Left lung (tissue), 10 donors: ENCODE data around the gene UPP2. TPM values are rescaled to one million over a fixed set of nuclear protein-coding genes. Genes with fewer than 3 reads are reported as not detected.

ENCODE experiments used
- ATAC-seq: fragments of 200-7000 bp; cut with Tn5 transposase; one replicate; pipeline ENCODE4 v1.9.1; 2020; ENCODE audit warnings: moderate library complexity
- DNase-seq, 4 donors: peaks; one replicate each; pipeline ENCODE4 v3.0.0-alpha.2; 2013 to 2020
- H3K27ac ChIP-seq, 2 donors: fragments of 200-600 bp; sonication (generic) in 1 of 2; one replicate each; pipeline versions ENCODE4 v1.5.0 to v1.8.0; 2020 to 2021
- H3K27me3 ChIP-seq, 2 donors: fragments of 200-600 bp; sonication (generic) in 1 of 2; one replicate each; pipeline versions ENCODE4 v1.5.0 to v1.8.0; 2020 to 2021
- H3K36me3 ChIP-seq, 2 donors: fragments of 200-600 bp; sonication (generic) in 1 of 2; one replicate each; pipeline versions ENCODE4 v1.5.0 to v1.8.0; 2020 to 2021
- H3K4me1 ChIP-seq, 2 donors: fragments of 200-600 bp; one replicate each; pipeline ENCODE4 v1.8.0; 2021
- H3K4me3 ChIP-seq, 2 donors: fragments of 200-600 bp; sonication (generic) in 1 of 2; one replicate each; pipeline versions ENCODE4 v1.5.0 to v1.8.0; 2020 to 2021; ENCODE audit warnings: mild to moderate bottlenecking in 1 of 2
- H3K9me3 ChIP-seq, 2 donors: fragments of 200-600 bp; sonication (generic) in 1 of 2; one replicate each; pipeline versions ENCODE4 v1.5.0 to v1.8.0; 2020 to 2021
- intact Hi-C, 2 donors: fragments of 100-400 bp; cut with DNase I; formaldehyde crosslinking; loops; one replicate each; pipeline versions ENCODE4 v1.11.2 to v1.14.2; 2022
- polyA plus RNA-seq, 6 donors: library from polyadenylated mRNA; unstranded; fragments of 120-200 nt; gene quantifications; one replicate each; pipeline ENCODE4 v1.2.1, GENCODE V29; 2013; ENCODE audit not compliant: insufficient read length in 6 of 6
- total RNA-seq, 2 donors: library from RNA; stranded (reverse); fragmentation: NEBNext Ultra II Directional; extraction: Animal tissue kit (Norgen Biotek cat#: 25700); gene quantifications; one replicate each; pipeline ENCODE4 v1.2.1, GENCODE V29; 2021
- TF ChIP-seq, protein P1 (sequence below), 2 donors: fragments of 200-600 bp; sonication (generic) in 1 of 2; IDR thresholded peaks; one replicate each; pipeline versions ENCODE4 v1.5.0 to v1.8.0; 2021; ENCODE audit warnings: antibody characterized with exemption in 2 of 2
- donor health status: DM: no; HTN: yes; CAD: no.
- donor health status: DM: no; HTN: no; CAD: no.

Gene UPP2
- total and polyA plus RNA-seq, 8 donors = 0.14 to 0.93 (median 0.34) TPM; not detected in 2

GRCh38 chr2:158174495-158174894 is 72.8 kb downstream of the UPP2 start:
- intact Hi-C loops = no loop called here
- Histone ChIP-seq H3K4me3 (no peak overlapping the region), H3K36me3 (no peaks in the 10 kb centered on the region), H3K9me3 (no peaks in the 10 kb centered on the region), H3K27me3 (no peaks in the 10 kb centered on the region), H3K27ac (peak overlapping the region in 1 of 2 donors; percentile 48), H3K4me1 (peaks cover 0 to 5% of the 10 kb centered on the region in 2 donors)
- ATAC-seq = no peak
- TF ChIP-seq, protein P1, sequence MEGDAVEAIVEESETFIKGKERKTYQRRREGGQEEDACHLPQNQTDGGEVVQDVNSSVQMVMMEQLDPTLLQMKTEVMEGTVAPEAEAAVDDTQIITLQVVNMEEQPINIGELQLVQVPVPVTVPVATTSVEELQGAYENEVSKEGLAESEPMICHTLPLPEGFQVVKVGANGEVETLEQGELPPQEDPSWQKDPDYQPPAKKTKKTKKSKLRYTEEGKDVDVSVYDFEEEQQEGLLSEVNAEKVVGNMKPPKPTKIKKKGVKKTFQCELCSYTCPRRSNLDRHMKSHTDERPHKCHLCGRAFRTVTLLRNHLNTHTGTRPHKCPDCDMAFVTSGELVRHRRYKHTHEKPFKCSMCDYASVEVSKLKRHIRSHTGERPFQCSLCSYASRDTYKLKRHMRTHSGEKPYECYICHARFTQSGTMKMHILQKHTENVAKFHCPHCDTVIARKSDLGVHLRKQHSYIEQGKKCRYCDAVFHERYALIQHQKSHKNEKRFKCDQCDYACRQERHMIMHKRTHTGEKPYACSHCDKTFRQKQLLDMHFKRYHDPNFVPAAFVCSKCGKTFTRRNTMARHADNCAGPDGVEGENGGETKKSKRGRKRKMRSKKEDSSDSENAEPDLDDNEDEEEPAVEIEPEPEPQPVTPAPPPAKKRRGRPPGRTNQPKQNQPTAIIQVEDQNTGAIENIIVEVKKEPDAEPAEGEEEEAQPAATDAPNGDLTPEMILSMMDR (IDR thresholded peaks at IDR 0.05) = no peak
- no peak for DNase-seq

GRCh38 chr2:158174956-158175355 is 73.3 kb downstream of the UPP2 start:
- H3K36me3 ChIP-seq = no peaks in the 10 kb centered on the region
- H3K4me1 ChIP-seq = peaks cover 0 to 5% of the 10 kb centered on the region in 2 donors
- intact Hi-C loops = no loop called here
- TF ChIP-seq, protein P1 (IDR thresholded peaks at IDR 0.05) = no peak
- H3K27ac ChIP-seq = peak overlapping the region in 1 of 2 donors; percentile 48
- H3K27me3 ChIP-seq = no peaks in the 10 kb centered on the region
- ATAC-seq (no peak), DNase-seq (no peak)
- no peaks in the 10 kb centered on the region for H3K9me3 ChIP-seq
- H3K4me3 ChIP-seq = no peak overlapping the region

DNA sequence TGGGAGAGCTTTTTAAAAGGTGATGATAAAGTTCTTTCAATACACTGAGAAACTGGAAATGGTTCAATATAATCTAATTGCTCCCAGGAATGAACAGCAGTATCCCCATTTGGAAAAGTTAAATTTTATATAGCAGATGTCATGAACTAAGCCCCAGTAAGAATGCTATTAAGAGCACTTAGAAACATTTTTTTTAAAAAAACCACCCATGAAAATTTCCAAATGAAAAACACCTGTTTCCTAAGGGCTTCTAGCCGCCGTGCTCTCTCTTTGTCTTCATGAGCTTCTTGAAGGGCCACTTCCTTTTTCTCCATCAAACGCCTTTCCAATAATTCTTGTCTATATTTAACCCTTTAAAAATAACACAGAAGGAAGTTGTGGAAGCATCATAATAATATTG is 77.0 kb downstream of the UPP2 start:
- intact Hi-C loops = no loop called here

DNA sequence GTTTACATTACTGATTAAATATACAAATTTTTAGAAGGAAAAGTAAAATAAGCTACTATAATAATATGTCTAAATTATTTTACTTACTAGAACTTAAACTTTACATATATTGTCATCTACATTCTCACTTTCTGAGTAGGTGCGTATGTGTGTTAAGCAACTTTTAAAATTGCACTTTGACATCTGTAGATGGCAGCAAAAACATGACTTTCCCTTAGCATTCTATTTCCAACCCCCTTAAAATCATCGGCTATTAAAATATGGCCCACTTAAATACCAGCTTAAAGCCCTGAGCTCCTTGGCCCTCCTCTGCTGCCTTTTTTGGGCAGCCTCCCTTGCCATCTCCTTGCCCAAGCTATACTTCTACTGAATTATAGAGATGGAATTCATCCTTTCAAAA is 78.0 kb downstream of the UPP2 start:
- TF ChIP-seq, protein P1 (IDR thresholded peaks at IDR 0.05) = peak in 1 of 2 donors; percentile 41
- intact Hi-C loops = loop anchor here in 1 of 2 donors (10.0 kb wide), 2 partner anchors 275 to 565 kb away; partner anchors contain the start of genes CCDC148 and PKP4
- H3K36me3 ChIP-seq = no peaks in the 10 kb centered on the region
- no peaks in the 10 kb centered on the region for H3K9me3 ChIP-seq
- H3K27me3 ChIP-seq = no peaks in the 10 kb centered on the region
- DNase-seq (peak in 1 of 4 donors; percentile 44), ATAC-seq (peak; percentile 36)
- no peak overlapping the region for H3K4me3 ChIP-seq
- H3K27ac ChIP-seq = no peak overlapping the region
- H3K4me1 ChIP-seq = peaks cover 0 to 2% of the 10 kb centered on the region in 2 donors

More for the DNA sequence above, 77.0 kb downstream of the UPP2 start:
- ATAC-seq = no peak
- H3K36me3 ChIP-seq = no peaks in the 10 kb centered on the region
- H3K4me1 ChIP-seq = peaks cover 0 to 5% of the 10 kb centered on the region in 2 donors
- TF ChIP-seq, protein P1 (IDR thresholded peaks at IDR 0.05) = no peak
- H3K27me3 ChIP-seq = no peaks in the 10 kb centered on the region
- no peak overlapping the region for H3K4me3 ChIP-seq
- no peak overlapping the region for H3K27ac ChIP-seq
- DNase-seq = no peak
- H3K9me3 ChIP-seq = no peaks in the 10 kb centered on the region

- Histone ChIP-seq H3K4me1 (no peaks in the 10 kb centered on the region), H3K4me3 (no peak overlapping the region), H3K27me3 (no peaks in the 10 kb centered on the region), H3K27ac (no peak overlapping the region), H3K9me3 (no peaks in the 10 kb centered on the region), H3K36me3 (no peaks in the 10 kb centered on the region)
- DNase-seq (no peak), ATAC-seq (peak; percentile 74)
- TF ChIP-seq, protein P1 (IDR thresholded peaks at IDR 0.05) = no peak
- intact Hi-C loops = loop anchor here in 1 of 2 donors (10.0 kb wide), 2 partner anchors 274 to 564 kb away; partner anchors contain the start of genes CCDC148 and PKP4
These were observed 79.5 kb downstream of the UPP2 start for GRCh38 chr2:158181171-158181570.
